ENCODE data around the gene VAT1.

The VAT1 gene

DNA sequence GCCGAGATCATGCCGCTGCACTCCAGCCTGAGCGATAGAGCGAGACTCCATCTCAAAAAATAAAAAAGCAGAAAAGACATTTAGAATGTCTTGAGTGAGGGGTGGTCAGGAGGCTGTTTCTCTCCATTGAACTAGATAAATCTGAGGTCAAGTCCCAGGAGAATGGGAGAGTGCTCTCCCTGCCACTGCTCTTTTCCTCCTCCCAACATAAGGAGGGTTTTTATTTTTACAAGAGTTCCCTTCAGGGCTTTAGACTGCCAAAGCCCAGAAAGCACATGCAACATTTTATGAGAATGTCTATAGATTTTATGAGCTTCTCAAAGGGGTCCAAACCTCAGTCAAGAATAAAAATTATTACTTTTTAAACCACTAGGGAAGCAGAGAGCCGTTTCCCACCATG is 4.4 kb upstream of the VAT1 start:
- no peak for DNase-seq

GRCh38 chr17:43025766-43026537 is 3.8 kb upstream of the VAT1 start:
- DNase-seq, result no peak

DNA sequence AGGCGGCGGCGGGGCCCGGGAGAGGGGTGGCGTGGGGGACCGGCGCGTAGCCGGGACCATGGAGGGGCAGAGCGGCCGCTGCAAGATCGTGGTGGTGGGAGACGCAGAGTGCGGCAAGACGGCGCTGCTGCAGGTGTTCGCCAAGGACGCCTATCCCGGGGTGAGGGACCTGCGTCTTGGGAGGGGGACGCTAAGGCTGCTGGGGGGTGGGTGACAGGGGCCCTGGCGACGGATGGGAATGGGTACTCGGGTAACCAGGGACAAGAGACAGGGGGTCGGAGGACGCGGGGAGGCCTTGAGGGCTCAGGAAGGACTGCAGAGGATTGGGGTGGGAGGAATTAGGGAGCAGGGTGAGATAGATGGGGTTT is 3.1 kb upstream of the VAT1 start:
- DNase-seq, result no peak

GRCh38 chr17:43024407-43025289 is 2.5 kb upstream of the VAT1 start, which contains the start of gene RND2:
Gene RND2 (plus strand): TSS chr17:43025231. CDS start chr17:43025348, 117 bp downstream.
- DNase-seq, result peak; percentile 88

GRCh38 chr17:43020789-43021740 is 1.1 kb downstream of the VAT1 start:
- DNase-seq, result peak; percentile 45

DNA sequence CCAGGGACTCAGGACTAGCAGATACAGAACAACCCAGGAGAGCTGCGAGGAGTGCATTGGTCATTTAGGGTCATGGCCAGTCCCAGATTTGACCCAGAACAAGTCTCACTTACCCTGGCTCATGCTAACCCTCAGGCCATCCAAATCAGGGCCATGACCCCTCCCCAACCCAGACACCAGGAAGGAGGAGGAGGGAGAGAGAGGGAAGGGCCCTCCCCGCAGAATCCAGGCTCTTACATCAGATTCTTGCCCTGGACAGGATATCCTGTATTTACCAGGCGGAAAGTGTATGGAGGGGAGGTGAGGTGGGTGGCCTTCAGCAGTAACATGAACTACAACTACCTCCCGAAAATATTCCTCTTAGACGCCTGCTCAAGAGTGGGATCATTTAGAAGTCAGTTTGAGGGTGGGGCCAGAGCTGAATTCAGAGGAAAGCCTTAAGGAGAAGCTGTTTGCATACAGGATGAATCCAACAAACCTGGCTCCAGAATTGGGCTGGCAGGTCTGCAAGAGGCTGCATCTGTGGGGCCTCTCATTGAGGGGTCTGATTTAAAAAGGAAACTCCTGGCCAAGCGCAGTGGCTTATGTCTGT is 2.1 kb downstream of the VAT1 start:
- no peak for DNase-seq

DNA sequence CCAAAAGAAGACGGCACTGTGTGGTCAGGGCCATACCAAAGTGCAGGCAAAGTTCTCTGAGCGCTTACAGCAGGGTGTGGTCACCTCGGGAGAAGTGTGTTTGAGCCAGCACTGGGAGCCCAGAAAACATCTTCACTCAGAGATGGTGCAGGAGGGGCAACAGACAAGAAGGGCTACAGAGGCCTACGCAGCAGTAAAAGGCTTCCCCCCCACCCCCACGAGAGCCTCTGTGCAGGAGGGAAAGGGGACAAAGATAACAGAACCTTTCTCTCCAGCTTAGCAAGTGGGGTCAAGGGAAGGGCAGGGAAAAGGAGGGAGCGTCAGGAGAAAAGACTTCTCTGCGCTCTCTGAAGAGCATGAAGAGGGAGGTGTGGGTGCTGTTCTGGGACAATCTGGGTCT is 2.8 kb downstream of the VAT1 start:
- no peak for DNase-seq

DNA sequence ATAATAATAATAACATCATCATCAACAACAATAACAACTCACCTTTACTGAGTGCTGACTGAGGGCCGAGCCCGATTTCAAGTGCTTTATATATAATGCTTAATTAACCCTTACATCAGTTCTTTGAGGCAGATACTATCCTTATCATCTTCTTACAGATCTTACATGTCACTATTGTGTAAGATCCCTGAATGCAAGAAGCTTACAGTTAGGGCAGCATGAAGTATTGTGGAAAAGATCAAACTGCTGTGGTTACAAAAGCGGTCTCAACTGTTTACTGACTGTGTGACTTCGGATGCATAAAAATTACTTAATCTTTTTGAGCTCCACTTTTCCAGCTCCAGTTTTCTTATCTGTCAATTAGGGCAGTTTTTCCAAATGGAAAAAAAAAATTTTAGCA is 3.3 kb downstream of the VAT1 start:
- no peak for DNase-seq

DNA sequence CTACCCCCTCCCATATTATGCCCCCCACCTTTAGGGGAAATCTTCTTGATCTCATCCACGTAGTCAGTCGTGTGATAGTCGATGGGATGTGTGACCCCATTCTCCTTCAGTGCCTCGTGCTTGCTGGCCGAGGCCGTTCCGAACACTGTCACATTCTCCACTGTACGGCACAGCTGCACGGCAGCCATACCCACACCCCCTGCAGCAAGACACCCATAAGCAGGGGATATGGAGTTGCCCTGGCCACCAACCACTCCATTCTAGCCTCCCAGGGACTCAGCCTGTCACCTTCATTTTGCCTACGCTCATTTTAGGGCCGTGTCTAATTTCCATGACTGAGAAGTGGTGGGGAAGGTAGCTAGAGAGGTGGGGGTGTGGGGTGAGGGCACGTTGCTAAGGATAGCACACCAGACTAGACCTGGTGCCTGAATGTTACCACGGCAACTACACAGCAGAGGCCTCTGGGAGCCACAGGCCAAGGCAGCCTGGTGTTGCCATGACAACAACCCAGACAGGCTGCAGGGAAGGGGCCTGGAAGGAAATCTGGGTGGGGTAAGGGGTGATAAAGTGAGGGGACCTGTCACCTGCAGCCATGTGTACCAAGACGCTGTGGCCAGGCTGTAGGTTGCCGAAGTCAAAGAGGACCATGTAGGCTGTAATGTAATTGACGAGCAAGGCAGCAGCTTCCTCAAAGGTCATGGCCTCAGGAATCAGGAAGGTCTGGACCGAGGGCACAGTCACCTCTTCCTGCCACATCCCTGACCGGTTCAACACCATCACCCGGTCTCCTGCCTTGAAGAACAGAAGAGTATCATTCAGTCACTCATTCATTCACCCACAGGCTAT is 4.0 kb downstream of the VAT1 start:
- peak; percentile 61 for DNase-seq

DNA sequence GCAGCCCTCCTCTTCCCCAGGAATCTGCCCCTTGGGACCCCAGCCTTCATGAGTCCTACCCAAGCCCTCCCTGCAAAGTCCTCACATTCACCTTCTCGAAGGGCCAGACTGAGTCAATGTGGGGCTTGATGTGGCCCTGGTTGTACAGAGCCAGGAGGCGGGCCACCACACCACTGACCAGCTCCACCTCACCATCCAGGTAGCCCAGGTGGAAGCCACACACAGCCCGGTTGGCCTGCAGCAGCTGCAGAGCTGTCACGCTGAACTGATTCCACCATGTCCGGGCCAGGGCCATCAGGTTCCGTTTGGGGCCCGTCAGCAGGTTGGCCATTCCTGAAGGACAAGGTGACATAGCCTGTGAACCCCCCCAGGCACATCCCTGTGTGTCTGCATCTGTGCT is 6.0 kb downstream of the VAT1 start:
- no peak for DNase-seq

DNA sequence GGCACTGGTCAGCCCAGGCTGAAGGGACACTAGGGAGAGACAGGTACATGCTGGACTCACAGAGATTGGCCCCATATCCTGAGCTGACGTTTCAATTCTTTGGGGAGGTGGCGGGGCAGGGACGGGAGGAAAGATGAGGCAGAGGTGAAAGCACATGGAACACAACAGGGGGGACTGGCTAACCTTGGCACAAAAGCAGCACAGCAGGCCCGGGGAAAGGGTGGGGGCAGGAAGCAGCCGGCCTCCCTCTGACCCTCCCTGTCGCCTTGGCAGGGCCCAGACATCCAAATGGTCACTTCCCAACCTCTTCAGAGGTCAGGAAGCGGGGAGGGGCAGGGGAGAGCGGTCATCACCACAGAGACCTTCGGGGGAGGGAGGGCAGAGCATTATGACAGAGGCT is 6.6 kb downstream of the VAT1 start:
- DNase-seq, result no peak

GRCh38 chr17:43014649-43015542 is 7.3 kb downstream of the VAT1 start:
- no peak for DNase-seq

DNA sequence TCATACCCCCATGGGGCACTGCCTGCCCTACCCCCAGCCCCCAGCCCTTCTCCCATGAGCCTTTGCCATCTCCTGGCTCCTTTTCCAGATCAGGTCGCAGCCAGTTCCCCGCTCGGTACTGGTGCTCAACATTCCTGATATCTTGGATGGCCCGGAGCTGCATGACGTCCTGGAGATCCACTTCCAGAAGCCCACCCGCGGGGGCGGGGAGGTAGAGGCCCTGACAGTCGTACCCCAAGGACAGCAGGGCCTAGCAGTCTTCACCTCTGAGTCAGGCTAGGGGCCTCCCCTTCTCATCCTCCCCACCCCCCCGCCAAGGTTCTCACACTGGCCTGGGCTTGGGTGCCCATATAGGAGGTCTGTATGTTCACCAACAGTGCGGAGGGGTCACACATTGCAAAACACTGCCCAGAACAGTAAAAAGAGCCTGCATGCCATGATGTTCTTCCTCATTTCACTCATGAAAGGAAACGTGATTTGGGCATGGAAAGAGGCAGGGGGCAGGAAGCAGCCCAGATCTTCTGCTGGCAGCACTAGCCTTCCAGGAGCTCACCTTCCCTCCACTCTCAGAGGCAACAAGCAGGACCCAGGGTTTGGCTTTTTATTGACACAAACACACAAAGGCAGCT is 8.1 kb downstream of the VAT1 start:
- DNase-seq, result no peak

GRCh38 chr17:43013296-43013695 is 8.9 kb downstream of the VAT1 start:
- no peak for DNase-seq

- no peak for DNase-seq
Measured at GRCh38 chr17:43011728-43012472, 10.3 kb downstream of the VAT1 start.

GRCh38 chr17:43010667-43011308 is 11.4 kb downstream of the VAT1 start:
- no peak for DNase-seq

DNA sequence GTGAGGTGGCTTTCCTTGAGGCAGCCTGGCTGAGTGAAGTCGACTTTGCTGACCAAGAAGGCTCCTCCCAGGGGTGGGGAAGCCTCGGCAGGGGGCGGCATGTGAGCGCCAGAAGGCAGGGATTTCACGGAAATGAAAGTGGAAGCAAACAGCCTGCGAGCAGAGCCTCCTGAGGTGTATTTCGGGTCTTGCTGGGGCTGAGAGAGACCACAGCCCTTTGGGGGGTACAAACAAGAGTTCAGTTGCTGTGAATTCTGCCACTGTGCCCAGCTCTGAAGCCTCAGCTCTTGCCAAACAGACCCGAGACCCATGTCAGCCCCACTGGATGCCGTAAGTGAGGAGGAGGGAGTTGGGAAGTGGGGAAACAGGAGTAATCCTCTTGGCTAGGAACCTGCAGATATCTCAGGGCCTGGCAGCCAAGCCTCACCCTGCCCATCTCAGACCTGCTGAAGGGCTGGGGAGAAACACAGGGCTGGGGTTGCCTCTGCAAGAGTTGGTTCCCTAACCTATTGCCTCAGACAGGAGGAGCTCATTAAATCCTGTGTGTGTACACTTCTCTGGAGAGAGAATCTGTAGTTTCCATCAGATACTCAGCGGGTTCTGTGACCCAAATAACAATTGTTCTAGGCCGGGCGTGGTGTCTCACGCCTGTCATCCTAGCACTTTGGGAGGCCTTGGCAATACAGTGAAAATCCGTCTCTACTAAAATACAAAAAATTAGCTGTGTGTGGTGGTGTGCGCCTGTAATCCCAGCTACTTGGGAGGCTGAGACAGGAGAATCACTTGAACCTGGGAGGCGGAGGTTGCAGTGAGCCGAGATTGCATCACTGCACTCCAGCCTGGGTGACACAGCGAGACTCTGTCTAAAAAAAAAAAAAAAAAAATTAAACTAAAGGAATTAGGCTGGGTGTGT is 15.3 kb downstream of the VAT1 start, which contains the start of gene IFI35:
IFI35 (plus strand) TSS at position 146 of the 913 bp plus-strand sequence; CDS start at position 310, 164 bp downstream.
- peak; percentile 89 for DNase-seq
